Karpas-422 (cell line): ENCODE measurements around the gene PLCB3. TPM values are rescaled to one million over a fixed set of nuclear protein-coding genes. Genes with fewer than 3 reads are reported as not detected.

Source experiments
- DNase-seq: peaks from one replicate; pipeline ENCODE4 v3.0.0-alpha.2; 2015
- H2AFZ ChIP-seq: fragments of 200-600 bp; sonication (generic); 2 replicates; pipeline ENCODE4 v1.6.1; 2014; ENCODE audit warnings: antibody characterized with exemption, low read length, mixed read lengths
- H3K27ac ChIP-seq: fragments of 200-600 bp; sonication (generic); 2 replicates; pipeline ENCODE4 v1.5.1; 2014; ENCODE audit warnings: mild to moderate bottlenecking, low read length, moderate library complexity
- H3K27me3 ChIP-seq: fragments of 200-600 bp; sonication (generic); 2 replicates; pipeline ENCODE4 v1.6.1; 2014; ENCODE audit warnings: low read length, mixed read lengths
- H3K36me3 ChIP-seq: fragments of 200-600 bp; sonication (generic); 2 replicates; pipeline ENCODE4 v1.6.1; 2014; ENCODE audit warnings: low read length, mixed read lengths; ENCODE audit not compliant: insufficient read depth
- H3K4me1 ChIP-seq: fragments of 200-600 bp; sonication (generic); 2 replicates; pipeline ENCODE4 v1.6.1; 2014; ENCODE audit warnings: mild to moderate bottlenecking, low read length, mixed read lengths
- H3K4me2 ChIP-seq: fragments of 200-600 bp; sonication (generic); 2 replicates; pipeline ENCODE4 v1.6.1; 2014; ENCODE audit warnings: low read length, low read depth, mild to moderate bottlenecking; ENCODE audit not compliant: poor library complexity, severe bottlenecking
- H3K4me3 ChIP-seq: fragments of 200-600 bp; sonication (generic); 2 replicates; pipeline ENCODE4 v1.5.1; 2014; ENCODE audit warnings: mild to moderate bottlenecking, antibody characterized with exemption, low read length, mixed read lengths
- H3K79me2 ChIP-seq: fragments of 200-600 bp; sonication (generic); 2 replicates; pipeline ENCODE4 v1.6.1; 2014; ENCODE audit warnings: mild to moderate bottlenecking, low read length, mixed read lengths
- H3K9ac ChIP-seq: fragments of 200-600 bp; sonication (generic); 2 replicates; pipeline ENCODE4 v1.6.0; 2014; ENCODE audit warnings: low read length
- H3K9me2 ChIP-seq: fragments of 200-600 bp; sonication (generic), shearing (Covaris generic); replicated peaks from 2 replicates; pipeline ENCODE4 v1.6.0; 2014; ENCODE audit warnings: mild to moderate bottlenecking, low read length, moderate library complexity; ENCODE audit not compliant: insufficient read depth
- H3K9me3 ChIP-seq: fragments of 300-700, 200-600 bp; sonication (generic); 2 replicates; pipeline ENCODE4 v1.6.1; 2014; ENCODE audit warnings: low read length, mixed read lengths
- H4K20me1 ChIP-seq: fragments of 200-600 bp; sonication (generic); 2 replicates; pipeline ENCODE4 v1.6.1; 2014; ENCODE audit warnings: mild to moderate bottlenecking, antibody characterized with exemption, low read length, low read depth; ENCODE audit not compliant: insufficient read depth
- total RNA-seq: library from RNA; depleted of rRNA; stranded (reverse); fragments of >200 nt; shearing (Covaris generic); gene quantifications from 2 replicates; pipeline ENCODE4 v1.2.3, GENCODE V29; 2014; ENCODE audit warnings: low replicate concordance; rRNA removed

PLCB3 gene
- 5.7 and 12.7 TPM in 2 replicates for total RNA-seq

DNA sequence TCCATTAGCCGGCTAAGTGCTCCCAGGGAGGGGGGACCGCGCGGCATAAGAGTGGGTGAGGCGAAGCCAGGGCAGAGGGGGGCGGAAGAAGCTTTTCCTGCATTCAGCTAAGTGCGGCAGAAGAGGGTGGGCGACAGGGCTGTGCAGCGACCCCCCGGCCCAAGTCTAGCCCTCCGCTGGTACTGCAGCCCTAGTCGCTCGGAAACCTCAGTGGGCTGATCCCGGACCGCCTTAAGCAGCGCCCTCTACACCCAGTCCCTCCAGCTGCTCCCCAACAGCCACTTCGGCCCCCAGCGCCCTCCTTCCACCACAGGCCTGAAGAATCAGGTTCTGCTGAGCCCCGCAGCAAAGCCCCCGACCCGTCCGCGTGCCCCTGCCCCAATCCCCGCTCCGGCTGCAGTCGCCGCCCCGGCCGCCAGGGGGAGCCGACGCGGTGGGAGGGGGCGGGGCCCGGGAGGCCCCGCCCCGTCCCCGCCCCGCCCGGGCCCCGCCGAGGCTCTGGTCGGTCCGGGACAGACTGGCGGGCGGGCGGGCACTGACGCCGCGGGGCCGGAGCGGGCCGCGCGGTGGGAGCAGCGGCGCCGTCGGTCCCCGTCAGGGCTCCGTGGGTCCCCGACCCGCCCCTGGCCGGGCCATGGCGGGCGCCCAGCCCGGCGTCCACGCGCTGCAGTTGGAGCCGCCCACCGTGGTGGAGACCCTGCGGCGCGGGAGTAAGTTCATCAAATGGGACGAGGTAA is at the start of gene PLCB3:
Gene PLCB3, plus strand, starts transcription at position 515 of the 737 bp plus-strand sequence. Its CDS starts 120 bp downstream, at position 635.
- H3K27me3 ChIP-seq = no peaks in the 10 kb centered on the region
- peaks cover 41% of the 10 kb centered on the region for H3K4me1 ChIP-seq
- H3K27ac ChIP-seq = no peak within 1 kb of the TSS
- no peaks in the 10 kb centered on the region for H3K9me2 ChIP-seq
- peak within 1 kb of the TSS; percentile 83 for H3K9ac ChIP-seq
- H3K9me3 ChIP-seq = no peaks in the 10 kb centered on the region
- H3K4me2 ChIP-seq = peak within 1 kb of the TSS; percentile 99
- DNase-seq = peak; percentile 82
- no peaks in the 10 kb centered on the region for H3K36me3 ChIP-seq
- peak within 1 kb of the TSS; percentile 95 for H3K4me3 ChIP-seq
- peaks cover 9% of the 10 kb centered on the region for H3K79me2 ChIP-seq
- no peaks in the 10 kb centered on the region for H4K20me1 ChIP-seq
- H2AFZ ChIP-seq = peak within 1 kb of the TSS; percentile 86

DNA sequence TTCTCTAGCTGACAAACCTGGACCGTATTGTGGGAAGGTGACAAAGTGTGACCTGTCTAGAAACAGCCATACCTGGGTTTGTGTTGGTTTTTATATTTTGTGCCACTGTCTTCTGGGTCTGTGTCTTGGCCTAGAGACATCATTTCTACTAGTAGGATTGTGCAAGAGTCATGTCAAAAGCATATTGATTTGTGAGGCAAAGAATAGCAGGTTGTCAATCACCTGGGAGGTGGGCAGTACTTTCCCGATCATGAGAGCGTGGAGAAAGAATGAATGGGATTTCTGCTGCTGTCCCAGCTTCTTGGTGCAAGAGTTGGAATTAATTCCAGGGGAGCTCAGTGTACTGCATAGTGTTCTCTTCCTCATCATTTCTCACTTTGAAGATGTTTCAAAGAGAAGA is 49.8 kb upstream of the PLCB3 start:
- peaks cover 10% of the 10 kb centered on the region for H3K79me2 ChIP-seq
- DNase-seq = no peak

GRCh38 chr11:64202992-64203391 is 48.3 kb upstream of the PLCB3 start:
- no peak overlapping the region for H3K27ac ChIP-seq
- no peak for DNase-seq
- H4K20me1 ChIP-seq = peaks cover 5% of the 10 kb centered on the region; the same call in 1 of the 2 replicates
- peaks cover 14% of the 10 kb centered on the region; the same call in 1 of the 2 replicates for H3K79me2 ChIP-seq
- no peak overlapping the region for H2AFZ ChIP-seq
- no peaks in the 10 kb centered on the region for H3K9me3 ChIP-seq
- H3K9me2 ChIP-seq = no peaks in the 10 kb centered on the region
- H3K4me3 ChIP-seq = no peak overlapping the region
- H3K9ac ChIP-seq = no peak overlapping the region
- no peaks in the 10 kb centered on the region for H3K27me3 ChIP-seq
- peaks cover 32% of the 10 kb centered on the region; the same call in 1 of the 2 replicates for H3K36me3 ChIP-seq
- H3K4me2 ChIP-seq = no peak overlapping the region
- H3K4me1 ChIP-seq = peaks cover 58% of the 10 kb centered on the region

More for the DNA sequence above, 49.8 kb upstream of the PLCB3 start:
- Histone ChIP-seq H3K4me2 (no peak overlapping the region), H2AFZ (no peak overlapping the region), H4K20me1 (peaks cover 5% of the 10 kb centered on the region; the same call in 1 of the 2 replicates), H3K9me3 (no peaks in the 10 kb centered on the region), H3K4me3 (no peak overlapping the region), H3K9me2 (no peaks in the 10 kb centered on the region), H3K9ac (no peak overlapping the region), H3K27ac (no peak overlapping the region), H3K27me3 (no peaks in the 10 kb centered on the region), H3K36me3 (peaks cover 46% of the 10 kb centered on the region; the same call in 1 of the 2 replicates), H3K4me1 (peaks cover 44% of the 10 kb centered on the region)

DNA sequence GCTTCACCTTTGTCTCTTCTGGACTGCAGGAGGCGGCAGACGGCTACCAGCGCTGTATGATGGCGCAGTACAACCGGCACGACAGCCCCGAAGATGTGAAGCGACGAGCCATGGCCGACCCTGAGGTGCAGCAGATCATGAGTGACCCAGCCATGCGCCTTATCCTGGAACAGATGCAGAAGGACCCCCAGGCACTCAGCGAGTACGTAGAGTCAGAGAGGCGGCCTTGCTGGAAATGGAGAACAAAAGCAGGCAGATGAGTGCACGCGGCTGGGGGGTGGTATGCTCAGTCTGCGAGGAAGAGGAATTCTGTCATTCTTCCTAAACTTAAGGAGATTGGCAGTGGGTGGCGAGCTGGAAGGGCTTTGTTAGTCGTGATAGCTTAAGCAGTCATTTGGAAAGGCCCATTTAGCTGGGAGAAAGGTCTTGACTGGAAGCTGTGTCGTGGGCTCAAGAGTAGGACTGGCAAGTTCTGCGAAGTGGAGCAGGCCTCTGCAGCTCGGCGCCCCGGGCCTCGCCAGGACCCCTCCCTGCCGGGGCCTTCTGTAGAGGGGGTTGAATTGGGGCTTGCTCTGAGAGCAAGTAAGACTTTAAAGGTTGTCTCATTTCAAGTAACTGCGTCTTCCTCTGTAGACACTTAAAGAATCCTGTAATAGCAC is 47.8 kb upstream of the PLCB3 start:
- Histone ChIP-seq H3K4me3 (no peak overlapping the region), H2AFZ (no peak overlapping the region), H3K4me2 (no peak overlapping the region), H3K9ac (no peak overlapping the region), H3K36me3 (peaks cover 33% of the 10 kb centered on the region; the same call in 1 of the 2 replicates), H4K20me1 (peaks cover 5% of the 10 kb centered on the region; the same call in 1 of the 2 replicates), H3K27me3 (no peaks in the 10 kb centered on the region), H3K9me3 (no peaks in the 10 kb centered on the region), H3K9me2 (no peaks in the 10 kb centered on the region), H3K27ac (no peak overlapping the region), H3K4me1 (peaks cover 64% of the 10 kb centered on the region), H3K79me2 (peaks cover 18% of the 10 kb centered on the region; the same call in 1 of the 2 replicates)
- no peak for DNase-seq

DNA sequence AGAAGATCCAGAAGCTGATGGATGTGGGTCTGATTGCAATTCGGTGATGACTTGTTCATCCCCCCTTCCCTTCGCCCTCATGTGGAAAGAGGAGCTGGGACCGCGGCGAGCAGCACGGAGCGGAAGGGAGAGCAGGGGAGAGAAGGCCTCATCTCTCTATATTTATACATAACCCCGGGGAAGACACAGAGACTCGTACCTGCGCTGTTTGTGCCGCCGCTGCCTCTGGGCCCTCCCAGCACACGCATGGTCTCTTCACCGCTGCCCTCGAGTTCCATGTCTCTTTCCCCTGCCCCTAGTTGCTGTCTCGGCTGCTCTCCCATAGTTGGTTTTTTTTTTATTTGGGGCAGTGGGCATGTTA is 47.3 kb upstream of the PLCB3 start:
- peak overlapping the region; percentile 90 for H3K4me2 ChIP-seq
- H3K79me2 ChIP-seq = peaks cover 18% of the 10 kb centered on the region; the same call in 1 of the 2 replicates
- H3K27me3 ChIP-seq = no peaks in the 10 kb centered on the region
- H3K9ac ChIP-seq = no peak overlapping the region
- peaks cover 36% of the 10 kb centered on the region; the same call in 1 of the 2 replicates for H3K36me3 ChIP-seq
- H2AFZ ChIP-seq = no peak overlapping the region
- no peaks in the 10 kb centered on the region for H3K9me2 ChIP-seq
- H3K4me1 ChIP-seq = peaks cover 66% of the 10 kb centered on the region
- H3K9me3 ChIP-seq = no peaks in the 10 kb centered on the region
- H4K20me1 ChIP-seq = peaks cover 5% of the 10 kb centered on the region; the same call in 1 of the 2 replicates
- H3K27ac ChIP-seq = peak overlapping the region; percentile 92; the same call in 1 of the 2 replicates
- H3K4me3 ChIP-seq = no peak overlapping the region
- no peak for DNase-seq

DNA sequence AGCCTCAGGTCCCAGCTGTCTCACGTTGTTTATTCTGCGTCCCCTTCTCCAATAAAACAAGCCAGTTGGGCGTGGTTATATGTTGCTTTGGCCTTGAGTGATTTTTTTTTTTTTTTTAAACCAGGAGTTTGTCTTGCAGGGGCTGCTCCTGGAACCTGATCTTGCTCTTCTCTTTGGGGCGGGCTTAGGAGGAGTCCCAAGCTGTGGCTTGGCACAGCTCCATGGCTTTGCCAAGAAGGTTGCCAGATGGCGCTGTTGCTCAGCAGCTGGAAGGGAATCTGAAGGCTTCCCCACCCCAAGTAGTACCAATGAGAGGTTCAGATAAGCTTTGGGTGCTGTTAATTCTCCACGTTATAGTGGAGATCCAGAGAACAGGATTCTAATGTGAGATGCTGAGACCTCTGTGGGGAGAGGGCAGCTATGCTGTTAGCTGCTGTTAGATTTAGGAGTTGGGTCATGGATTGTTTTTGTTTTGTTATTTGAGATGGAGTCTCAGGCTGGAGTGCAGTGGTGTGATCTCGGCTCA is 46.8 kb upstream of the PLCB3 start:
- H3K9me2 ChIP-seq = no peaks in the 10 kb centered on the region

DNA sequence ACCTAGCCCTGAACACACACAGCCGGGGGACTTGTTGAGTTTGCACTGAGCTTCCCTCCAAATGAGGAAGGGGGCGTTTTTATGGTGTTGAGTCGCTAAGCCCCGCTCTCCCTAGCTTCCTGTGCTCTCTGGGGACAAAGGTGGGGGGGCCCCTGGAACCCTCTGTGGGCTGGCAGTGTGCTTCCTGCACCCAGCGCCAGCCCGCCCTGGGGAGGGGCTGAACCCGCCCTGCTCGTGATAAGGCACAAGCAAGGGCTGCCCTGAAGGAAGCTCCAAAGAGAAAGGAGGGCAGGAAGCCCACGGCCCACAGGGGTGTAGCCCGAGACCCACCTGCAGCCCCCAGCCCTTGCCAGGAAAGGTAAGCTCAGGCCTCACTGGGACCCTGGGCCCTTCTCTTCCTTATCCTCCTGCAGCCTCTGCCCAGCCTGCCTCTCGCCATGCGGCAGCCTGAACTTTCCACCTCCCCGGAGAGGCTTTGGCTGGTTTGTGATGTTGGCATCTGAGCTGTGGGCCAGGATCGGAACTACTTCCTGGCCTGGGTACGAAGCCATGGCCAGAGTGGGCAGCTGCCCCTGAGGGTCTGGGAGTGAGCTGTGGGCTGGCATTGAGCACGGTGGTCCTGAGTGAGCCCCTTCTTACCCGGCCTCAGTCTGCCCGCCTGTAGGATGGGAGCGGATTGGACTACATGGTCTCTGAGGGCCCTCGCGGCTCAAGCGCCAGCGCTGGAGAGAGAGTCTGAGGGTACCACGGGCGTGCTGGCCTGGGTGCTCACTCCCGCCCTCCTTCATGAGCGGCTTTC is 44.7 kb upstream of the PLCB3 start, which contains the start of gene FERMT3:
Gene FERMT3, plus strand, starts transcription at position 265 of the 799 bp plus-strand sequence. CDS start 644 bp downstream, outside the sequence.
- H3K4me3 ChIP-seq = peak within 1 kb of the TSS; percentile 82
- no peak within 1 kb of the TSS; the same call in 1 of the 2 replicates for H2AFZ ChIP-seq
- H3K9me3 ChIP-seq = no peaks in the 10 kb centered on the region
- H4K20me1 ChIP-seq = peaks cover 8% of the 10 kb centered on the region; the same call in 1 of the 2 replicates
- H3K79me2 ChIP-seq = peaks cover 18% of the 10 kb centered on the region; the same call in 1 of the 2 replicates
- peak within 1 kb of the TSS; percentile 91 for H3K9ac ChIP-seq
- peak; percentile 91 for DNase-seq
- H3K4me1 ChIP-seq = peaks cover 70% of the 10 kb centered on the region
- peaks cover 21% of the 10 kb centered on the region; the same call in 1 of the 2 replicates for H3K36me3 ChIP-seq
- no peaks in the 10 kb centered on the region for H3K9me2 ChIP-seq
- peak within 1 kb of the TSS; percentile 90 for H3K4me2 ChIP-seq
- H3K27me3 ChIP-seq = no peaks in the 10 kb centered on the region
- H3K27ac ChIP-seq = peak within 1 kb of the TSS; percentile 92

More for the DNA sequence above, 46.8 kb upstream of the PLCB3 start:
- Histone ChIP-seq H3K4me2 (peak overlapping the region; percentile 90), H3K4me3 (no peak overlapping the region), H3K27ac (peak overlapping the region; percentile 92), H3K79me2 (peaks cover 18% of the 10 kb centered on the region; the same call in 1 of the 2 replicates), H3K9ac (0 out of 2 replicates have a peak overlapping the region, but pooled peaks have one; percentile 44), H3K36me3 (peaks cover 36% of the 10 kb centered on the region; the same call in 1 of the 2 replicates), H2AFZ (no peak overlapping the region), H4K20me1 (peaks cover 5% of the 10 kb centered on the region; the same call in 1 of the 2 replicates), H3K9me3 (no peaks in the 10 kb centered on the region), H3K4me1 (peaks cover 66% of the 10 kb centered on the region), H3K27me3 (no peaks in the 10 kb centered on the region)
- peak; percentile 93 for DNase-seq
